ENCODE data around the gene RRP1B.

RRP1B gene

DNA sequence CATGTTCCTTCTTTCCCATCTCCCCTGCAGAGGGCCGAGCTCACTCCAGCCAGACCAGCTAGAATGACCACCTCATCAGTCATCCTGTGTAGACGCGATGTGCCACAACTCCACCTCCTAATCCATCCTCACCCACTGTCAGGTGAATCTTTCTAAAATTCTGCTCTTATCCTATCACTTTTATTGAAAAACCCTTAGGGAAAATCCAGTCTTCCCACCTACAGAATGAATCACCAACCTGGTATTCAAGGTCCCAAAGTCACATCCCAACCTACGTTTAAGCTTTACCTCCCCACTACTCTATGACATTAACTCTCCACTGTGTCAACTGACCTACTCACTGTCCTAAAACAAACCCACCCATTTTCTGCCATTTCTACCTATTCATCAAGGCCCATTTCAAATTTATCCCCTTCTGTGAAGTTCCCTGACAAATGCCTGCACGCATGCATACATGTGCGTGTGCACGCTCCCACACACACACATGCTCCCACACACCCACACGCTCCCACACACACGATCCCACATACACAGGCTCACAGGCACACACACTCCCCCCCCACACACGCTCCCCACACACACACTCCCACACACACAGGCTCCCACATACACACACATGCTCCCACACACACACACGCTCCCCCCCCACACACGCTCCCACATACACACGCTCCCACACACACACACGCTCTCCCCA, 27.8 kb upstream of the RRP1B start:
- no peak for DNase-seq (ENCODE audit: low read depth)
- H3K4me3 ChIP-seq (ENCODE audit: low read length): no peak overlapping the region
- TF ChIP-seq, protein P1, sequence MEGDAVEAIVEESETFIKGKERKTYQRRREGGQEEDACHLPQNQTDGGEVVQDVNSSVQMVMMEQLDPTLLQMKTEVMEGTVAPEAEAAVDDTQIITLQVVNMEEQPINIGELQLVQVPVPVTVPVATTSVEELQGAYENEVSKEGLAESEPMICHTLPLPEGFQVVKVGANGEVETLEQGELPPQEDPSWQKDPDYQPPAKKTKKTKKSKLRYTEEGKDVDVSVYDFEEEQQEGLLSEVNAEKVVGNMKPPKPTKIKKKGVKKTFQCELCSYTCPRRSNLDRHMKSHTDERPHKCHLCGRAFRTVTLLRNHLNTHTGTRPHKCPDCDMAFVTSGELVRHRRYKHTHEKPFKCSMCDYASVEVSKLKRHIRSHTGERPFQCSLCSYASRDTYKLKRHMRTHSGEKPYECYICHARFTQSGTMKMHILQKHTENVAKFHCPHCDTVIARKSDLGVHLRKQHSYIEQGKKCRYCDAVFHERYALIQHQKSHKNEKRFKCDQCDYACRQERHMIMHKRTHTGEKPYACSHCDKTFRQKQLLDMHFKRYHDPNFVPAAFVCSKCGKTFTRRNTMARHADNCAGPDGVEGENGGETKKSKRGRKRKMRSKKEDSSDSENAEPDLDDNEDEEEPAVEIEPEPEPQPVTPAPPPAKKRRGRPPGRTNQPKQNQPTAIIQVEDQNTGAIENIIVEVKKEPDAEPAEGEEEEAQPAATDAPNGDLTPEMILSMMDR (conservative IDR thresholded peaks at IDR 0.05; ENCODE audit: low read depth, low read length): no peak

DNA sequence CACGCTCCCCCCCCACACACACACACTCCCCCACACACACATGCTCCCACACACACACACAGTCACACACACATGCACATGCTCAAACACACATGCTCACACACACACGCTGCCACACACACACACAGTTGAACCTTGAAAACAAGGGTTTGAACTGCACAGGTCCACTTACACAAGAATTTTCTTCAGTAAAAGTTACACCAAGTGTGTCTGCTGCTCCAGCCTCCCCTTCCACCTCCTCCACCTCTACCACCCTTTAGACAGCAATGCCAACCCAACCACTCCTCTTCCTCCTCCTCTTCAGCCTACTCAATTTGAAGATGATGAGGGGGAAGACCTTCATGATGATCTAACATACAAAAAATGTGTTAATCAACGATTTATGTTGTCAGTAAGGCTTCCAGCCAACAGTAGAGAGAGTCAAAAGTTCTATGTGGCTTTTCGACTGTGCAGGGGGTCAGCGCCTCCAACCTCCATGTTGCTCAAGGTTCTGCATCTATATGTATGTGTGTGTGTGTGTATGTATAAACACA, 26.9 kb upstream of the RRP1B start:
- no peak overlapping the region for H3K4me3 ChIP-seq (ENCODE audit: low read length)
- TF ChIP-seq, protein P1 (conservative IDR thresholded peaks at IDR 0.05; ENCODE audit: low read depth, low read length): no peak
- DNase-seq (ENCODE audit: low read depth): no peak

DNA sequence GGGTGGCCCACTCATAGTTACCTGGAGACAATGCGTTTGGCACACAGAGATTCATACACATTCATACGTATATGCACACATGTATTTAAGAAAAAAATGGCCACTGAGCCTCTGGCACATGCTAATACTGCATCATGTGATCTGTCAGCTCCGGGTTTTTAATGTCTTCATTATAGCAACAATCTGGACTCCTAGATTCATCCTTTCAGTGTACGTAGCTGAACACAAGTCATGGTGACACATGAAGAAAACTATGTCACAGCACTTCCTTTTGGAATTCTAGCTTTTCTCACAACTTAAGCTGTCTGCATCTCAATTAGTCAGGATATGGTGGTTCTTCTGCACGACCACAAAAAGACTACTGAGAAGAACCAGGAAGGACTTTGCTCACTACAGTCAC, 24.7 kb upstream of the RRP1B start:
- TF ChIP-seq, protein P1 (conservative IDR thresholded peaks at IDR 0.05; ENCODE audit: low read depth, low read length): no peak
- no peak overlapping the region for H3K4me3 ChIP-seq (ENCODE audit: low read length)
- DNase-seq (ENCODE audit: low read depth): no peak

DNA sequence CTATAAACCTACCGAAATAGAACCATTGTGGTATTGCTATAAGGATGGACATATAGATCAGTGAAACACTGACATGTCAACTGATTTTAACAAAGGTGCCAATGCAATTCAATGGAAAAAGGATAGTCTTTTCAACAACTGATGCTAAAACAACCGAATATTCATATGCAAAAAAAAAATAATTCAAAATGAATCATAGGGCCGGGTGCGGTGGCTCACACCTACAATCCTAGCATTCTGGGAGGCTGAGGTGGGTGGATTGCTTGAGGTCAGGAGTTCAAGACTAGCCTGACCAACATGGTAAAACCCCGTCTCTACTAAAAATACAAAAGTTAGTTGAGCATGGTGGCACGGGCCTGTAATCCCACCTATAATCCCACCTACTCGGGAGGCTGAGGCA, 23.9 kb upstream of the RRP1B start:
- TF ChIP-seq, protein P1 (conservative IDR thresholded peaks at IDR 0.05; ENCODE audit: low read depth, low read length): no peak
- no peak for DNase-seq (ENCODE audit: low read depth)
- H3K4me3 ChIP-seq (ENCODE audit: low read length): no peak overlapping the region

DNA sequence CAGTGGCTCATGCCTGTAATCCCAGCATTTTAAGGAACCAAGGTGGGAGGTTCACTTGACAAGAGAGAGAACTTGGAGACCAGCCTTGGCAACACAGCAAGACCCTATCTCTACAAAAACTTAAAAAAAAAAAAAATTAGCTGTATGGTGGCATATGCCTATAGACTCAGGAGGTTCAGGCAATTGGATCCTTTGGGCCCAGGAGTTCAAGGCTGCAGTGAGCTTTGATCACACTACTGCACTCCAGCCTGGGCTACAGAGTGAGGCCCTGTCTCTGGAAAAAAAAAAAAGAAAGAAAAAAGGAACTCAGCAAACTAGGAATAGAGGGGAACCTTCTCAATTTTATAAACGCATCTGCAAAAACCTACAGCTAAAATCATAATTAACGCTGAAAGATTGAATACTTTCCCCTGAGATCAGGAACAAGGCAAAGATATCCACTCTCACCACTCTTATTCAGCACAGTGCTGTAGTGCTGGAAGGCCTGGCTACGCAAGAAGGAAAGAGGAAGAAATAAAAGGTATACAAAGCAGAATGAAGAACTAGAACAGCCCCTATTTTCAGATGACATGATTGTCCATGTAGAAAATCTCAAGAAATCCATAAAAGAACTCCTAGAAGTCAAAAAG, 21.7 kb upstream of the RRP1B start:
- no peak overlapping the region for H3K4me3 ChIP-seq (ENCODE audit: low read length)
- DNase-seq (ENCODE audit: low read depth): no peak
- TF ChIP-seq, protein P1 (conservative IDR thresholded peaks at IDR 0.05; ENCODE audit: low read depth, low read length): no peak

DNA sequence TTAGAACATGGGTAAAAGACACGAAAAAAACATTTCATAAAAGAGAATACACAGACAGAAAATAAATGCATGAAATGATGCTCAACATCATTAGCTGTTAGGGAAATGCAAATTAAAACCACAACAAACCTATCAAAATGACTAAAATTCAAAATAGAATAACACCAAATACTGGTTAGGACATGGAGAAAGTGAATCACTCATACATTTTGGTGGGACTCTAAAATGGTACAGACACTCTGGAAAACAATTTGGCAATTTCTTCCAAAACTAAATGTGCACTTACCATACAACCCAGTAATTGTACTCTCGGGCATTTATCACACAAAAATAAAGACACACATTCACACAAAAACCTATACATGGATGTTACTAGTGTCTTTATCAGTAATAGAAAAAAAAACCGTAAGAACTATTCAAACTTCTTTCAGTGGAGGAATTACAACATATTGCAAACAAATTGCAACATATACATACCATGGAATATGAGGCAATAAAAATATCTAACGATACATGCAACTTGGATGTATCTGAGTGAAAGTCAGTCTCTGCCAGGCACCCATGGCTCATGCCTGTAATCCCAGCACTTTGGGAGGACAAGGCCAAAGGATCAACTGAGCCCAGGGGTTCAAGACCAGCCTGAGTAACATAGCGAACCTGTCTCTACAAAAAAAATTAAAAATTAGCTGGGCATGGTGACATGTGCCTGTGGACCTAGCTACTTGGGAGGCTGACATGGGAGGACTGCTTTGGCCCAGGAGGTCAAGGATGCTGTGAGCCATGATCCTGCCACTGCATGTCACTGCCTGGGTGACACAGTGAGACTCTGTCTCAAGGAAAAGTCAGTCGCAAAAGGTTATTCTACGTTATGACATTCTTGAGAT, 19.6 kb upstream of the RRP1B start:
- no peak for DNase-seq (ENCODE audit: low read depth)
- TF ChIP-seq, protein P1 (conservative IDR thresholded peaks at IDR 0.05; ENCODE audit: low read depth, low read length): no peak
- no peak overlapping the region for H3K4me3 ChIP-seq (ENCODE audit: low read length)

Measured in retinal pigment epithelial cell (primary cell).